ENCODE measurements around the gene TNFAIP6. TPM values are rescaled to one million over a fixed set of nuclear protein-coding genes. Genes with fewer than 3 reads are reported as not detected.

Gene TNFAIP6
- total RNA-seq, 1 experiment from 2014 or later = 1.8 TPM

- no peak for DNase-seq (ENCODE audit: unreplicated experiment)
- intact Hi-C loops (cut with micrococcal nuclease) = no loop called here
- no peaks in the 10 kb centered on the region for H3K4me1 Mint-ChIP-seq (ENCODE audit: insufficient read depth, unreplicated experiment)
- H3K9me3 Mint-ChIP-seq (ENCODE audit: unreplicated experiment) = no peaks in the 10 kb centered on the region
- H3K36me3 Mint-ChIP-seq (ENCODE audit: insufficient read depth, unreplicated experiment) = no peaks in the 10 kb centered on the region
- ChIA-PET POLR2A (no interaction called here), CTCF (interaction anchor here (0.6 kb wide), 2 partner anchors 61 to 259 kb away, joined by 3 to 4 read pairs; no protein-coding TSS in a partner anchor)
- no peak overlapping the region for H3K27ac Mint-ChIP-seq (ENCODE audit: low read depth, unreplicated experiment)
- no peaks in the 10 kb centered on the region for H3K27me3 Mint-ChIP-seq (ENCODE audit: insufficient read depth, unreplicated experiment)
- no TSS peak for BruUV-seq (replicated peaks)
- H3K4me3 Mint-ChIP-seq (ENCODE audit: unreplicated experiment) = no peak overlapping the region
- no peak for TF ChIP-seq CTCF (IDR thresholded peaks at IDR 0.05; ENCODE audit: unreplicated experiment)
Observed at GRCh38 chr2:151401149-151401548, 43.8 kb downstream of the TNFAIP6 start.

GRCh38 chr2:151403914-151404313 lies 46.5 kb downstream of the TNFAIP6 start:
- no TSS peak for BruUV-seq (replicated peaks)

GRCh38 chr2:151405376-151405775 lies 48.0 kb downstream of the TNFAIP6 start:
- Mint-ChIP-seq H3K4me3 (ENCODE audit: unreplicated experiment) (no peak overlapping the region), H3K27me3 (ENCODE audit: insufficient read depth, unreplicated experiment) (no peaks in the 10 kb centered on the region), H3K9me3 (ENCODE audit: unreplicated experiment) (no peaks in the 10 kb centered on the region), H3K4me1 (ENCODE audit: insufficient read depth, unreplicated experiment) (no peaks in the 10 kb centered on the region), H3K27ac (ENCODE audit: low read depth, unreplicated experiment) (no peak overlapping the region), H3K36me3 (ENCODE audit: insufficient read depth, unreplicated experiment) (no peaks in the 10 kb centered on the region)
- CTCF ChIA-PET = interaction anchor here (0.6 to 1.0 kb wide), 3 partner anchors 32 to 137 kb away, joined by 3 read pairs; no protein-coding TSS in a partner anchor
- POLR2A ChIA-PET = no interaction called here
- intact Hi-C loops (cut with micrococcal nuclease) = no loop called here
- DNase-seq (ENCODE audit: unreplicated experiment) = no peak
- no peak for TF ChIP-seq CTCF (IDR thresholded peaks at IDR 0.05; ENCODE audit: unreplicated experiment)
- no TSS peak for BruUV-seq (replicated peaks)

More at GRCh38 chr2:151403914-151404313, 46.5 kb downstream of the TNFAIP6 start:
- H3K27me3 Mint-ChIP-seq (ENCODE audit: insufficient read depth, unreplicated experiment) = no peaks in the 10 kb centered on the region
- DNase-seq (ENCODE audit: unreplicated experiment) = no peak
- TF ChIP-seq CTCF (IDR thresholded peaks at IDR 0.05; ENCODE audit: unreplicated experiment) = no peak
- no peaks in the 10 kb centered on the region for H3K36me3 Mint-ChIP-seq (ENCODE audit: insufficient read depth, unreplicated experiment)
- intact Hi-C loops (cut with micrococcal nuclease) = no loop called here
- CTCF ChIA-PET = no interaction called here
- POLR2A ChIA-PET = no interaction called here
- H3K9me3 Mint-ChIP-seq (ENCODE audit: unreplicated experiment) = no peaks in the 10 kb centered on the region
- no peak overlapping the region for H3K4me3 Mint-ChIP-seq (ENCODE audit: unreplicated experiment)
- no peak overlapping the region for H3K27ac Mint-ChIP-seq (ENCODE audit: low read depth, unreplicated experiment)
- no peaks in the 10 kb centered on the region for H3K4me1 Mint-ChIP-seq (ENCODE audit: insufficient read depth, unreplicated experiment)

DNA sequence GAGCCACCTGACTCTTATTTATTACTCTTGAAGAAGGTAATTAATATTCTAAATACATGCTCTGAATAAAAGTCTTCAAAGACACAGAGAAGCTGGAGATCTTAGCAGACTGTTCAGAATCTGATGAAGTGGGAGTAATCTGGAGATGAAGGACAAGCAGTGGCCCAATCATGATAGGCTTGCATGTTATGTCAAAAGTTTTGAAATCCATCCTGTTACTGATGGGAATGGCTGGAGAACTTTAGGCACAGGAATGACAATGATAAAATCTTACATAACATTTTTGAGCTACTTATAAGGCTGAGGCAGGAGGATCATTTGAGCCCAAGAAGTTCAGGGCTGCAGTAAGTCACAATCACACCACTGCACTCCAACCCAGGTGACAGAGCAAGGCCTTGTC lies 49.9 kb downstream of the TNFAIP6 start:
- Mint-ChIP-seq H3K27me3 (ENCODE audit: insufficient read depth, unreplicated experiment) (no peaks in the 10 kb centered on the region), H3K9me3 (ENCODE audit: unreplicated experiment) (no peaks in the 10 kb centered on the region), H3K4me1 (ENCODE audit: insufficient read depth, unreplicated experiment) (no peaks in the 10 kb centered on the region), H3K27ac (ENCODE audit: low read depth, unreplicated experiment) (no peak overlapping the region), H3K4me3 (ENCODE audit: unreplicated experiment) (no peak overlapping the region), H3K36me3 (ENCODE audit: insufficient read depth, unreplicated experiment) (peaks cover 3% of the 10 kb centered on the region)
- ChIA-PET POLR2A (no interaction called here), CTCF (no interaction called here)
- intact Hi-C loops (cut with micrococcal nuclease) = no loop called here
- no peak for TF ChIP-seq CTCF (IDR thresholded peaks at IDR 0.05; ENCODE audit: unreplicated experiment)
- no TSS peak for BruUV-seq (replicated peaks)
- no peak for DNase-seq (ENCODE audit: unreplicated experiment)
